SK-N-SH (cell line): ENCODE measurements around the gene MGAT4A. TPM values are rescaled to one million over a fixed set of nuclear protein-coding genes. Genes with fewer than 3 reads are reported as not detected.

Experiments used
- CTCF ChIA-PET: fragments of 300-600, 350-600 bp; formaldehyde crosslinking; extraction: SDS; loops from one replicate; lab custom pipeline; 2021; lab: Yijun Ruan, JAX
- POLR2A ChIA-PET: fragments of 350-600 bp; sonication (Branson Sonifier 250); formaldehyde crosslinking; extraction: SDS; loops from one replicate; lab custom pipeline; 2020; ENCODE audit warnings: antibody characterized with exemption, inconsistent platforms; lab: Yijun Ruan, JAX
- DNase-seq: peaks from one replicate; pipeline ENCODE4 v3.0.0; 2012
- H2AFZ ChIP-seq: fragments of 200-600 bp; sonication (generic); 2 replicates; pipeline ENCODE4 v1.8.1; 2016; ENCODE audit warnings: antibody characterized with exemption, mild to moderate bottlenecking, low read depth
- H3F3A ChIP-seq: fragments of 200-600 bp; sonication (generic); replicated peaks from 2 replicates; pipeline ENCODE3; 2016; ENCODE audit warnings: antibody characterized with exemption, mild to moderate bottlenecking; ENCODE audit not compliant: insufficient read depth
- H3K27ac ChIP-seq, 2 experiments: fragments of 200-500 bp in 1 of 2; fragments of 200-600 bp in 1 of 2; sonication (Bioruptor generic) in 1 of 2; sonication (generic), shearing (Covaris generic) in 1 of 2; 2 replicates each; pipeline versions ENCODE4 v1.5.1 to v1.6.1; 2014 to 2016; ENCODE audit warnings: low read depth in 2 of 2, inconsistent platforms in 1 of 2, low read length in 1 of 2, mild to moderate bottlenecking in 1 of 2, mixed read lengths in 1 of 2
- H3K27me3 ChIP-seq: fragments of 200-600 bp; sonication (generic), shearing (Covaris generic); 2 replicates; pipeline ENCODE4 v1.6.1; 2016; ENCODE audit warnings: mixed run types; ENCODE audit not compliant: insufficient read depth
- H3K36me3 ChIP-seq, 2 experiments: fragments of 200-500 bp in 1 of 2; fragments of 200-600 bp in 1 of 2; sonication (Bioruptor generic) in 1 of 2; sonication (generic) in 1 of 2; replicated peaks in 1 of 2; 2 replicates each; pipeline versions ENCODE3 to v1.5.1; 2014 to 2016; ENCODE audit warnings: low read length in 1 of 2, mild to moderate bottlenecking in 1 of 2; ENCODE audit not compliant: insufficient read depth in 2 of 2, control insufficient read depth in 1 of 2
- H3K4me1 ChIP-seq, 2 experiments: fragments of 200-500 bp in 1 of 2; fragments of 200-600 bp in 1 of 2; sonication (Bioruptor generic) in 1 of 2; sonication (generic), shearing (Covaris generic) in 1 of 2; 2 replicates each; pipeline versions ENCODE4 v1.5.1 to v1.6.1; 2014 to 2016; ENCODE audit warnings: low read depth in 1 of 2, low read length in 1 of 2, mixed run types in 1 of 2; ENCODE audit not compliant: insufficient read depth in 2 of 2, control insufficient read depth in 1 of 2
- H3K4me2 ChIP-seq: fragments of 200-600 bp; sonication (generic), shearing (Covaris generic); 2 replicates; pipeline ENCODE4 v1.6.1; 2017; ENCODE audit warnings: mixed run types
- H3K4me3 ChIP-seq, 2 experiments: fragments of 200-500 bp in 1 of 2; fragments of 200-600 bp in 1 of 2; sonication (Bioruptor generic) in 1 of 2; sonication (generic), shearing (Covaris generic) in 1 of 2; 2 replicates each; pipeline versions ENCODE4 v1.5.1 to v1.8.1; 2014 to 2016; ENCODE audit warnings: low read depth in 2 of 2, inconsistent platforms in 1 of 2, low read length in 1 of 2, mild to moderate bottlenecking in 1 of 2, mixed read lengths in 1 of 2, moderate library complexity in 1 of 2
- H3K79me2 ChIP-seq: fragments of 200-600 bp; sonication (generic); 2 replicates; pipeline ENCODE4 v1.8.1; 2017; ENCODE audit warnings: mild to moderate bottlenecking; ENCODE audit not compliant: insufficient read depth
- H3K9ac ChIP-seq: fragments of 200-600 bp; sonication (generic); 2 replicates; pipeline ENCODE4 v1.6.1; 2017; ENCODE audit warnings: mixed run types
- H3K9me2 ChIP-seq: fragments of 200-600 bp; sonication (generic); 2 replicates; pipeline ENCODE4 v1.6.1; 2017; ENCODE audit warnings: mixed run types
- H3K9me3 ChIP-seq: fragments of 200-600 bp; sonication (generic); 2 replicates; pipeline ENCODE4 v1.6.1; 2017; ENCODE audit warnings: mixed run types, mild to moderate bottlenecking, moderate library complexity
- H4K20me1 ChIP-seq: fragments of 200-600 bp; sonication (generic); 2 replicates; pipeline ENCODE4 v1.6.1; 2017; ENCODE audit warnings: mild to moderate bottlenecking, mixed run types; ENCODE audit not compliant: insufficient read depth
- CHD2 ChIP-seq: fragments of 150-350 bp; IDR thresholded peaks from 2 replicates; pipeline ENCODE4 v1.6.1; 2018; ENCODE audit warnings: low read length; ENCODE audit not compliant: partially characterized antibody
- CTCF ChIP-seq: fragments of 200-600 bp; sonication (generic); IDR thresholded peaks from 2 replicates; pipeline ENCODE4 v1.6.1; 2017; ENCODE audit warnings: antibody characterized with exemption, mild to moderate bottlenecking, moderate library complexity
- EP300 ChIP-seq, 2 experiments: IDR thresholded peaks; 2 replicates each; pipeline versions ENCODE4 v1.4.0 to v1.6.1; 2012; ENCODE audit warnings: borderline replicate concordance in 1 of 2, low read depth in 1 of 2, low read length in 1 of 2
- GATA2 ChIP-seq: sonication (generic); formaldehyde crosslinking; IDR thresholded peaks from 2 replicates; pipeline ENCODE4 v1.5.0; 2020; ENCODE audit warnings: mild to moderate bottlenecking, missing genetic modification reagents
- JUND ChIP-seq: IDR thresholded peaks from 2 replicates; pipeline ENCODE4 v1.4.0; 2012
- MXI1 ChIP-seq: IDR thresholded peaks from 2 replicates; pipeline ENCODE4 v1.6.1; 2012; ENCODE audit warnings: mild to moderate bottlenecking, low read depth, low read length, improper control_type of control experiment
- NFIC ChIP-seq: IDR thresholded peaks from 2 replicates; pipeline ENCODE4 v1.4.0; 2012; ENCODE audit warnings: borderline replicate concordance
- NRF1 ChIP-seq: IDR thresholded peaks from 2 replicates; pipeline ENCODE4 v1.6.1; 2012; ENCODE audit warnings: low read depth, mild to moderate bottlenecking, low read length
- POLR2AphosphoS5 ChIP-seq: IDR thresholded peaks from 2 replicates; pipeline ENCODE4 v1.6.1; 2012; ENCODE audit warnings: low read depth, low read length
- RCOR1 ChIP-seq: fragments of 150-350 bp; IDR thresholded peaks from 2 replicates; pipeline ENCODE4 v1.6.1; 2017; ENCODE audit warnings: antibody characterized with exemption, low read length
- RFX5 ChIP-seq: IDR thresholded peaks from 2 replicates; pipeline ENCODE4 v1.6.1; 2012; ENCODE audit warnings: mild to moderate bottlenecking, improper control_type of control experiment, low read length
- RXRA ChIP-seq: IDR thresholded peaks from 2 replicates; pipeline ENCODE4 v1.4.0; 2012; ENCODE audit warnings: low read depth, mild to moderate bottlenecking, borderline replicate concordance
- SIN3A ChIP-seq: IDR thresholded peaks from 2 replicates; pipeline ENCODE4 v1.6.1; 2012; ENCODE audit warnings: low read depth, mild to moderate bottlenecking, low read length, moderate library complexity, borderline replicate concordance
- TAF1 ChIP-seq: IDR thresholded peaks from 2 replicates; pipeline ENCODE4 v1.6.1; 2012; ENCODE audit warnings: low read depth, mild to moderate bottlenecking, low read length, moderate library complexity, borderline replicate concordance
- TEAD4 ChIP-seq: IDR thresholded peaks from 2 replicates; pipeline ENCODE4 v1.4.0; 2012; ENCODE audit warnings: mild to moderate bottlenecking, borderline replicate concordance; ENCODE audit not compliant: insufficient read depth
- WGBS: methylation state at CpG from one replicate; pipeline ENCODE4 v1.1.6; 2017; ENCODE audit warnings: low lambda C conversion rate; 5-methylcytosine and 5-hydroxymethylcytosine counted together
- polyA plus RNA-seq, 3 experiments: library from polyadenylated mRNA; depleted of rRNA; stranded (reverse); fragments of >200 nt; gene quantifications; 2 replicates each; pipeline ENCODE4 v1.2.3, GENCODE V29; 2012
- TF ChIP-seq, protein P1 (sequence below): IDR thresholded peaks from 2 replicates; pipeline ENCODE4; 2012
- TF ChIP-seq, protein P2 (sequence below): IDR thresholded peaks from 2 replicates; pipeline ENCODE4 v1.4.0; 2012; ENCODE audit warnings: low read depth, borderline replicate concordance
- TF ChIP-seq, protein P3 (sequence below): IDR thresholded peaks from 2 replicates; pipeline ENCODE4 v1.6.1; 2012; ENCODE audit warnings: mild to moderate bottlenecking, low read depth, low read length, moderate library complexity

MGAT4A gene
- polyA plus RNA-seq, 1 of the 3 experiments (the other 2 are of a cell fraction), result 0.07 TPM

DNA sequence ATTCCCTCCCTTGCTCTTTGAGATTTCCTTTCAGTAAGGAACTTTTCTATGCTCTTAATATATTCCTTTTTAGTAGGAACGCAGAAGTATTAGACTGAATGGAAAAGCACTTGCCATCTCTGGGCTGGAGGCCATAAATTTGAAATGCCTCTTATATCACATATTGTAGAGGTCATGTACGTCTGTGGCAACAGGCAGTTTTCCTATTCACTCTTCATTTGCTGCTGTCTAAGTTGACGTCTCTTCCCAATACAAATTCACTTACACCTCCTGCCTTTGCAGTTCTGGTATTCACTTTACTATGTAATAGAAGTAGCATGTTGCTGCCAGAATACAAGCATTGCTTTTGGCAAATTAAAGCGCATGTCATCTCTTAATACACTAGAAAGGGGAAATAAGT lies 34.7 kb downstream of the MGAT4A start:
- H3K27ac ChIP-seq, result no peak overlapping the region
- ChIA-PET CTCF (no interaction called here), POLR2A (no interaction called here)
- no peaks in the 10 kb centered on the region for H3K79me2 ChIP-seq
- no peaks in the 10 kb centered on the region; a peak in 1 of 4 replicates for H3K4me1 ChIP-seq
- TF ChIP-seq GATA2 (no peak), MXI1 (no peak), NFIC (no peak), RXRA (no peak), JUND (no peak), RCOR1 (no peak), CTCF (no peak), NRF1 (no peak), TEAD4 (no peak), CHD2 (no peak), RFX5 (no peak)
- TF ChIP-seq, protein P1, sequence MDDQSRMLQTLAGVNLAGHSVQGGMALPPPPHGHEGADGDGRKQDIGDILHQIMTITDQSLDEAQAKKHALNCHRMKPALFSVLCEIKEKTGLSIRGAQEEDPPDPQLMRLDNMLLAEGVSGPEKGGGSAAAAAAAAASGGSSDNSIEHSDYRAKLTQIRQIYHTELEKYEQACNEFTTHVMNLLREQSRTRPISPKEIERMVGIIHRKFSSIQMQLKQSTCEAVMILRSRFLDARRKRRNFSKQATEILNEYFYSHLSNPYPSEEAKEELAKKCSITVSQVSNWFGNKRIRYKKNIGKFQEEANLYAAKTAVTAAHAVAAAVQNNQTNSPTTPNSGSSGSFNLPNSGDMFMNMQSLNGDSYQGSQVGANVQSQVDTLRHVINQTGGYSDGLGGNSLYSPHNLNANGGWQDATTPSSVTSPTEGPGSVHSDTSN, result no peak
- TF ChIP-seq, protein P2, sequence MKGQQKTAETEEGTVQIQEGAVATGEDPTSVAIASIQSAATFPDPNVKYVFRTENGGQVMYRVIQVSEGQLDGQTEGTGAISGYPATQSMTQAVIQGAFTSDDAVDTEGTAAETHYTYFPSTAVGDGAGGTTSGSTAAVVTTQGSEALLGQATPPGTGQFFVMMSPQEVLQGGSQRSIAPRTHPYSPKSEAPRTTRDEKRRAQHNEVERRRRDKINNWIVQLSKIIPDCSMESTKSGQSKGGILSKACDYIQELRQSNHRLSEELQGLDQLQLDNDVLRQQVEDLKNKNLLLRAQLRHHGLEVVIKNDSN, result no peak
- H3K4me3 ChIP-seq, result no peak overlapping the region
- H3K36me3 ChIP-seq, result no peaks in the 10 kb centered on the region
- H3K27me3 ChIP-seq, result no peaks in the 10 kb centered on the region
- no peak overlapping the region for H2AFZ ChIP-seq
- DNase-seq, result no peak
- no peaks in the 10 kb centered on the region for H4K20me1 ChIP-seq
- H3K9me3 ChIP-seq, result no peaks in the 10 kb centered on the region
- 63% methylated on average over 4 of the region's 4 CpGs for WGBS
- no peak overlapping the region for H3K9ac ChIP-seq
- no peaks in the 10 kb centered on the region for H3K9me2 ChIP-seq
- no peak overlapping the region for H3K4me2 ChIP-seq
- H3F3A ChIP-seq, result no peaks in the 10 kb centered on the region

DNA sequence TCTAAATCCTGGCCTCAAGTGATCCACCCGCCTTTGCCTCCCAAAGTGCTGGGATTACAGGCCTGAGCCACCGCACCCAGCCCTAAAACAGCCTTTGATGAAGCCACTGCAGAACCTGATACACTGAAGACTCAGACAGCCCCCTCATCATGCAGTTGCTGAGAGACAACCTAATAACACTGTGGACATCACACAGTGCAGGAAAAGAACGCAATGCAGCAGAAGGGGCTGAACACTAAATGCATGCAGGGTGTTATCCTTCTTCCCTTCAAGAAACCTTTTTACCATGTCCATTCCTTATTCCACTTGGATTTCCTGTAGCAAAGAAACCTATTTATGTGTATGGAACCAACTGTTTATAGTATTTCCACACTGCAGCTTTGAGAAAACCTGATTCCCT lies 35.7 kb downstream of the MGAT4A start:
- Histone ChIP-seq H3K36me3 (no peaks in the 10 kb centered on the region), H3K79me2 (no peaks in the 10 kb centered on the region), H3F3A (no peaks in the 10 kb centered on the region), H3K4me2 (no peak overlapping the region), H3K9me2 (no peaks in the 10 kb centered on the region), H3K9me3 (no peaks in the 10 kb centered on the region), H3K4me3 (no peak overlapping the region), H3K27ac (no peak overlapping the region), H3K9ac (no peak overlapping the region), H4K20me1 (no peaks in the 10 kb centered on the region), H3K27me3 (no peaks in the 10 kb centered on the region), H2AFZ (no peak overlapping the region), H3K4me1 (no peaks in the 10 kb centered on the region; a peak in 1 of 4 replicates)
- WGBS, result 68% methylated on average over 3 of the region's 3 CpGs
- ChIA-PET CTCF (interaction anchor here (1.1 kb wide), 1 partner anchor 46 kb away, joined by 3 read pairs; no protein-coding TSS in a partner anchor), POLR2A (no interaction called here)
- no peak for DNase-seq
- TF ChIP-seq, protein P2, result no peak
- TF ChIP-seq TEAD4, result no peak
- TF ChIP-seq TAF1, result no peak
- no peak for TF ChIP-seq SIN3A
- TF ChIP-seq, protein P3, sequence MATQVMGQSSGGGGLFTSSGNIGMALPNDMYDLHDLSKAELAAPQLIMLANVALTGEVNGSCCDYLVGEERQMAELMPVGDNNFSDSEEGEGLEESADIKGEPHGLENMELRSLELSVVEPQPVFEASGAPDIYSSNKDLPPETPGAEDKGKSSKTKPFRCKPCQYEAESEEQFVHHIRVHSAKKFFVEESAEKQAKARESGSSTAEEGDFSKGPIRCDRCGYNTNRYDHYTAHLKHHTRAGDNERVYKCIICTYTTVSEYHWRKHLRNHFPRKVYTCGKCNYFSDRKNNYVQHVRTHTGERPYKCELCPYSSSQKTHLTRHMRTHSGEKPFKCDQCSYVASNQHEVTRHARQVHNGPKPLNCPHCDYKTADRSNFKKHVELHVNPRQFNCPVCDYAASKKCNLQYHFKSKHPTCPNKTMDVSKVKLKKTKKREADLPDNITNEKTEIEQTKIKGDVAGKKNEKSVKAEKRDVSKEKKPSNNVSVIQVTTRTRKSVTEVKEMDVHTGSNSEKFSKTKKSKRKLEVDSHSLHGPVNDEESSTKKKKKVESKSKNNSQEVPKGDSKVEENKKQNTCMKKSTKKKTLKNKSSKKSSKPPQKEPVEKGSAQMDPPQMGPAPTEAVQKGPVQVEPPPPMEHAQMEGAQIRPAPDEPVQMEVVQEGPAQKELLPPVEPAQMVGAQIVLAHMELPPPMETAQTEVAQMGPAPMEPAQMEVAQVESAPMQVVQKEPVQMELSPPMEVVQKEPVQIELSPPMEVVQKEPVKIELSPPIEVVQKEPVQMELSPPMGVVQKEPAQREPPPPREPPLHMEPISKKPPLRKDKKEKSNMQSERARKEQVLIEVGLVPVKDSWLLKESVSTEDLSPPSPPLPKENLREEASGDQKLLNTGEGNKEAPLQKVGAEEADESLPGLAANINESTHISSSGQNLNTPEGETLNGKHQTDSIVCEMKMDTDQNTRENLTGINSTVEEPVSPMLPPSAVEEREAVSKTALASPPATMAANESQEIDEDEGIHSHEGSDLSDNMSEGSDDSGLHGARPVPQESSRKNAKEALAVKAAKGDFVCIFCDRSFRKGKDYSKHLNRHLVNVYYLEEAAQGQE, result no peak
- no peak for TF ChIP-seq EP300 (IDR thresholded peaks at IDR 0.05; ENCODE audit: borderline replicate concordance in 1 of 2, low read depth in 1 of 2, low read length in 1 of 2)
- TF ChIP-seq NFIC, result no peak
- TF ChIP-seq POLR2AphosphoS5, result no peak
- TF ChIP-seq CTCF, result no peak
